Nephron (organoid): Measurements from ENCODE around the gene PLPP6.
A peak's percentile ranks its signal among the peaks of the same experiment; 100 is the strongest.

Experiments used
- H3K27ac Mint-ChIP-seq, 3 experiments: 2 replicates each; pipeline ENCODE4 v1.8.0; 2020; ENCODE audit warnings: mixed read lengths in 3 of 3, mild to moderate bottlenecking in 2 of 3, moderate library complexity in 1 of 3
- H3K27me3 Mint-ChIP-seq: 2 replicates; pipeline ENCODE4 v1.8.0; 2021; ENCODE audit warnings: low read depth, mild to moderate bottlenecking, moderate library complexity, mixed read lengths
- H3K36me3 Mint-ChIP-seq: 2 replicates; pipeline ENCODE4 v1.8.0; 2020; ENCODE audit warnings: low read depth, mixed read lengths
- H3K4me1 Mint-ChIP-seq: 2 replicates; pipeline ENCODE4 v1.8.0; 2020; ENCODE audit warnings: mixed read lengths
- H3K4me3 Mint-ChIP-seq, 3 experiments: 2 replicates each; pipeline ENCODE4 v1.8.0; 2020; ENCODE audit warnings: mild to moderate bottlenecking in 3 of 3, mixed read lengths in 3 of 3, moderate library complexity in 2 of 3
- H3K9me3 Mint-ChIP-seq: 2 replicates; pipeline ENCODE4 v1.8.0; 2020; ENCODE audit warnings: mixed read lengths
- CTCF ChIP-seq, 3 experiments: fragments of 200-600 bp; sonication (generic); IDR thresholded peaks; one replicate each; pipeline ENCODE4 v1.5.0; 2021; ENCODE audit warnings: antibody characterized with exemption in 3 of 3; ENCODE audit not compliant: unreplicated experiment in 3 of 3

PLPP6 gene

GRCh38 chr9:4662108-4662988, at the start of gene PLPP6:
PLPP6 (plus strand) TSS chr9:4662294; CDS start chr9:4662376, 82 bp downstream.
- H3K36me3 Mint-ChIP-seq, result no peaks in the 10 kb centered on the region
- TF ChIP-seq CTCF (IDR thresholded peaks at IDR 0.05; ENCODE audit: unreplicated experiment in 3 of 3), result peak; percentile 39 to 55 (median 42)

GRCh38 chr9:4614627-4615026, 47.5 kb upstream of the PLPP6 start:
- Mint-ChIP-seq H3K27me3 (peaks cover 8% of the 10 kb centered on the region), H3K4me3 (no peak overlapping the region), H3K4me1 (no peaks in the 10 kb centered on the region), H3K36me3 (no peaks in the 10 kb centered on the region), H3K9me3 (no peaks in the 10 kb centered on the region), H3K27ac (no peak overlapping the region)
- no peak for TF ChIP-seq CTCF (IDR thresholded peaks at IDR 0.05; ENCODE audit: unreplicated experiment in 3 of 3)

More at GRCh38 chr9:4662108-4662988, at the start of gene PLPP6:
- Mint-ChIP-seq H3K4me1 (peaks cover 39% of the 10 kb centered on the region), H3K27me3 (peaks cover 8% of the 10 kb centered on the region), H3K9me3 (peaks cover 2% of the 10 kb centered on the region), H3K27ac (peak within 1 kb of the TSS; percentile 61 to 73 (median 72)), H3K4me3 (peak within 1 kb of the TSS; percentile 81 to 92 (median 90))

- H3K4me1 Mint-ChIP-seq, result no peaks in the 10 kb centered on the region
- H3K27ac Mint-ChIP-seq, result no peak overlapping the region
- no peak for TF ChIP-seq CTCF (IDR thresholded peaks at IDR 0.05; ENCODE audit: unreplicated experiment in 3 of 3)
- no peaks in the 10 kb centered on the region for H3K9me3 Mint-ChIP-seq
- H3K4me3 Mint-ChIP-seq, result no peak overlapping the region
- H3K36me3 Mint-ChIP-seq, result no peaks in the 10 kb centered on the region
- H3K27me3 Mint-ChIP-seq, result peaks cover 8% of the 10 kb centered on the region
These were observed 46.8 kb upstream of the PLPP6 start for GRCh38 chr9:4615251-4615650.

GRCh38 chr9:4615778-4616177, 46.3 kb upstream of the PLPP6 start:
- H3K27ac Mint-ChIP-seq, result no peak overlapping the region
- no peaks in the 10 kb centered on the region for H3K4me1 Mint-ChIP-seq
- peaks cover 8% of the 10 kb centered on the region for H3K27me3 Mint-ChIP-seq
- H3K4me3 Mint-ChIP-seq, result no peak overlapping the region
- no peaks in the 10 kb centered on the region for H3K36me3 Mint-ChIP-seq
- no peak for TF ChIP-seq CTCF (IDR thresholded peaks at IDR 0.05; ENCODE audit: unreplicated experiment in 3 of 3)
- H3K9me3 Mint-ChIP-seq, result no peaks in the 10 kb centered on the region

GRCh38 chr9:4617752-4618151, 44.3 kb upstream of the PLPP6 start:
- H3K9me3 Mint-ChIP-seq, result no peaks in the 10 kb centered on the region

More at GRCh38 chr9:4617752-4618151, 44.3 kb upstream of the PLPP6 start:
- H3K36me3 Mint-ChIP-seq, result no peaks in the 10 kb centered on the region
- H3K4me1 Mint-ChIP-seq, result no peaks in the 10 kb centered on the region
- H3K27me3 Mint-ChIP-seq, result peaks cover 8% of the 10 kb centered on the region
- no peak overlapping the region for H3K4me3 Mint-ChIP-seq
- no peak for TF ChIP-seq CTCF (IDR thresholded peaks at IDR 0.05; ENCODE audit: unreplicated experiment in 3 of 3)
- H3K27ac Mint-ChIP-seq, result no peak overlapping the region
